T-helper 1 cell treated with Interleukin-12 subunit alpha and Interleukin-12 subunit beta and Interleukin-4 antibody, amounts not matched to agents 30 μg/mL and 1 μg/mL, for 36 hours (primary cell): Measurements from ENCODE around the gene SARDH.

ENCODE experiments used
- H3K27ac Mint-ChIP-seq: one replicate; pipeline ENCODE4 v1.8.0; 2021; ENCODE audit warnings: mild to moderate bottlenecking, mixed read lengths
- H3K27me3 Mint-ChIP-seq: one replicate; pipeline ENCODE4 v1.8.0; 2021; ENCODE audit warnings: low read depth, mixed read lengths
- H3K36me3 Mint-ChIP-seq: one replicate; pipeline ENCODE4 v1.8.0; 2021; ENCODE audit warnings: low read depth, mixed read lengths
- H3K4me1 Mint-ChIP-seq: one replicate; pipeline ENCODE4 v1.8.0; 2021; ENCODE audit warnings: low read depth, mixed read lengths
- H3K4me3 Mint-ChIP-seq: one replicate; pipeline ENCODE4 v1.8.0; 2021; ENCODE audit warnings: mild to moderate bottlenecking, moderate library complexity, mixed read lengths
- H3K9me3 Mint-ChIP-seq: one replicate; pipeline ENCODE4 v1.8.0; 2021; ENCODE audit warnings: mixed read lengths

The SARDH gene

DNA sequence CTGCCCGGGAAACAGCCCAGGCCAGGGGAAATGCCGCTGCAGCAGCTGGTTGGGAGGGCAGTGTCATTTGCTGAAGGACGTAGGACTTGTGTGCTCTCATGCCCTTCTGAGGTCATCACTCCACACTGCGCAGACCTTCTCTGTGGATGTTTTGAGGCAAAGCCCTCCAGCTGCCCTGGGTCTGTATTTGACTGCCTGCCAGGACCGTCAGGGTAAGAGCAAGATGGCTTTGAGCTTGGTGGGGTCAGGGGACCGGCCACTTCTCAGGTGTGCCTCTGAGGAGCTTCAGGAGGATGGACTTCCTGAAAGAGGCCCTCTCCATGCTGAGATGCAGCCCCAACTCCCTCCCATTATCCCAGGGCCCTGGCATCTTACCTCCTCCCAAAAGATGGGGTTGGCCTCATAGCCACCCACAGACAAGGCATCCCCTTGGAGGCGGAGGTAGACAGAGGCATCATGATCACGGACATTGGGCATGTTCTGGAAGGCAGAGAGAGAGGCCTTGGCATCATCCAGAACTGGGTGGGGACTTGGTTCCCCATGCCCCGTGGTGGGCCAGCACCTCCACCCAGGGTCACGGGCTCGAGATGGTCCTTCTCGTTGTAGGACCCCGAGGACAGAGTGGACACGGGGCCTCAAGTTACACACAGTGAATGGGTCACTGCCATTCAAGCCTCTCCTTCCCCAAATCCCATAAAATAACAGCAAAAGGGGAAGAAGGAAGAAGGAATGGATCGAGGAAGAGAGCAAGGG lies 19.4 kb downstream of the SARDH start:
- Mint-ChIP-seq H3K4me1 (peaks cover 2% of the 10 kb centered on the region), H3K27ac (no peak overlapping the region), H3K36me3 (no peaks in the 10 kb centered on the region), H3K9me3 (no peaks in the 10 kb centered on the region), H3K27me3 (peaks cover 22% of the 10 kb centered on the region), H3K4me3 (no peak overlapping the region)

DNA sequence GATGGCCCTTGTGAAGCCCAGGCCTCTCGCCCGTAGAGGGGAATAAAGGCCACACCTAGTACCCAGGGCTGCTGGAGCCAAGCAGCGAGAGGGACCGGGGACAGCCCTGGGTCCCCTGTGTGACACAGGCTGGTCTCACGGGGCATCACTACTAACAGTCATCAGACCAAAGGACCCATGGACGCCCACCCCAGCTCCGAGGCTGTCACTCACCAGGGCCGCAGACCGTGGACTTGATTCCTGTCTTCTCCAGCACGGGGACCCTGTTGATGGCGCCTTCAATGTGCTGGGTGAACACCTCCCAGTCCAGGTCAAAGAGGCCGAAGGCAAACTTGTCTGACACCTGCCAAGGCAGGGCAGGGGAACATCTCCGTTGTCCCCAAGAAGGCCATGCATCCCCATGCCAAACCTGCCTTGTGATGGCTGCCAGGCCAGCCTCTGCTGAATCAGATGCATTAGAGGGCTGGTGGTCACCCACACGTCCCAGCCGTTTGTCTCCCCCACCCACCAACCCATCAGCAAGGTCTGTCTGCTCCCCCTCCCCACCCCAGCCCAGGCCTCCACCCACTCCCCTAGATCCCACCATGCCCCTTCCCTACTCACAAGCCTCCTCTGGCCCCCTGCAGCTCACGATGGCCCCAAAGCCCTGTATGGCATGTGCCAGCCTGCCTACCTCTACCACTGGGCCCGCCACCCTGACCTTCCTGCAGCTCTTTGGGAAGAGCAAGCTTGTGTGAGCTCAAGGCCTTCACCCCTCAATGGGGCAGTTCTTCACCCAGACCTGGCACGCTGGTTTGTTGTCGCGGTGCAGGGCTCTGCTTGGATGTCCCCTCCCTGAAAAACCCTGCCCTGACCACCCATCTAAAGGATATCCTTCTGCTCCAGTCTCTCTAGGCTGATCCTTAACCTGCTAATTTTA lies 20.8 kb downstream of the SARDH start:
- Mint-ChIP-seq H3K4me1 (peaks cover 2% of the 10 kb centered on the region), H3K9me3 (no peaks in the 10 kb centered on the region), H3K27ac (no peak overlapping the region), H3K36me3 (no peaks in the 10 kb centered on the region), H3K27me3 (peaks cover 14% of the 10 kb centered on the region), H3K4me3 (no peak overlapping the region)

DNA sequence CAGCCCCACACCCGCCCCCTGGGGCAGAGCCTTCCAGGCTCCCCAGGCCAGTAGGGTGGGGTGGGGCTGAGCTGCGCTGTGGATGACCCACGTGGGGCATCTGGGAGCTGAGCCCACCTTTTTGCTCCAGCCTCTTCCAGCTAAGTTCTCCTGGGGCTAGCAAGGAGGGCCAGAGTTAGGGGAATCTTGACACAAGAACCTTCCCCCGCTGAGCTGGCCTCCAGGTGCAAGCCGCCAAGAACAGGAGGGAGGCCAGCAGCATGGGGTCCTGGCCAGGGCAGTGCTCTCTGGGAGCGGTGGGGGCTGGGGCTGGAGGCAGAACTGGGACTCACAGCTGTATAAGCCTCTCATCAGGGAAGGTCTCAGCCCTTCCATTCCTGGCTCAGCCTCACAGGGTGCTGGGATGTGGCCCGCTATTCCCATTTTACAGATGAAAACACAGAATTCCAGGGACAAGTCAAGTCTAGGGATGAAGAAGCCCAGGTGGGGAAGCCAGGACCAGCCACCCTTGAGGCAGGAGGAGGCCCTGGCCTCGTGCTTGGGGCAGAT lies 21.5 kb downstream of the SARDH start:
- Mint-ChIP-seq H3K36me3 (no peaks in the 10 kb centered on the region), H3K27me3 (peaks cover 10% of the 10 kb centered on the region), H3K4me3 (no peak overlapping the region), H3K27ac (no peak overlapping the region), H3K9me3 (no peaks in the 10 kb centered on the region), H3K4me1 (peaks cover 2% of the 10 kb centered on the region)

DNA sequence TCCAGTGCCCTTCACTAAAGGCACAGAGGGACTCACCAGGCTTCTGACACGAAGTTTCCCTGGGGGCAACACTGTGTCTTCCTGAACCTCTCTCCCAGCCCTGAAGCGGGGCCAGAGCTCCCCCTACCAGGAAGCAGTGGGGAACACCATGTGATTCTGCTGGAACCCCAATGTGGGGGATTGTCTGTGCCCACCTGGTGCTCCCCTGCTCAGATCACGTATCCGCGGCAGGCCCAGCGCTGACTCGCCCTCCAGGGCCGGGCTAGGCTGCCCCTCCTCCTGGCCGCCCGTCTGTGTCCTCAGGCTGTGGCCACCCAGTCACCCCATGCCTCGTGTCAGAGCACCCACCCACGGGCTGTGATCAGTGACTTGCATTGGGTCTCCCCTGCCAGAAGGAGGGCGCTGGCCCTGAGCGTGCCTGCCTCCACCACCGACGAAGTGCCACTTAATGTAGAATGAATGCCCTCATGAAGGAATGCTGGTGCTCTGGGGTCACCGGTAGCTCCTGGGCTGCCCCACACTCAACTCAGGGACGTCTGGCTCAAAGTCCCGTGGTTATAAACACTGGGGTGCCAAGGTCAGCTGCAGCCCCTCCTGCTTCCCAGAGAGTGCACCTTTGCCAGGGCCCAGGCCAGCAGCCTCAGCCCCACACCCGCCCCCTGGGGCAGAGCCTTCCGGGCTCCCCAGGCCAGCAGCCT lies 22.1 kb downstream of the SARDH start:
- H3K36me3 Mint-ChIP-seq: no peaks in the 10 kb centered on the region
- H3K9me3 Mint-ChIP-seq: no peaks in the 10 kb centered on the region
- H3K4me3 Mint-ChIP-seq: no peak overlapping the region
- H3K27me3 Mint-ChIP-seq: peaks cover 5% of the 10 kb centered on the region
- no peak overlapping the region for H3K27ac Mint-ChIP-seq
- H3K4me1 Mint-ChIP-seq: peaks cover 2% of the 10 kb centered on the region

DNA sequence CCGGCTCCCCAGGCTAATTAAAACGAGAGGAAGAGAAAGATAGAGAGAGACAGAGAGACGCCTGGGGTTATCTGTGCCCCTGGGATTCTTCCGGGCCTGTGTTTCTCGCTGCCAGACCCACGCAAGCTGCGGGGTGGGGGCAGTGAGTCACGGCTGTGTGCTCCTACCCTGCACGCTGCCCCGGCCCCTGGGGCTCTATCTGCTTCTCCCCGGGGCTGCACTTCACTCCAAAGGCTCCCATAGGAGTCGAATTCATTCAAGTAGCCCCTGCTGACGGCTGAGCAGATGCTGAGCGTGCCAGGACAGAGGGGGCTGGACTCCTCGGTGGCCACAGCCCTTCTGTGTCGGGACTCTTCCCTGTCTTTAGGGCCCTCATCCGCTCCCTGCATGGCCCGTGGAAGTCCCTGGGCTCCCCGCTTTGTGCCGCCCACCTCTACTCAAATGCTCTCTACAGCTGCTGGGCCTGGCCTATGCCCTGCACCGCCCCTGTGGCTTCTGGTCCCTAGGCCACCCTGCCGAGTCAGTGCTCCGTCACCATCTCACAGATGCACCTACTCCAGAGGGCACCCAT lies 22.8 kb downstream of the SARDH start:
- Mint-ChIP-seq H3K36me3 (no peaks in the 10 kb centered on the region), H3K27ac (no peak overlapping the region), H3K27me3 (no peaks in the 10 kb centered on the region), H3K9me3 (no peaks in the 10 kb centered on the region), H3K4me3 (no peak overlapping the region), H3K4me1 (peaks cover 2% of the 10 kb centered on the region)

DNA sequence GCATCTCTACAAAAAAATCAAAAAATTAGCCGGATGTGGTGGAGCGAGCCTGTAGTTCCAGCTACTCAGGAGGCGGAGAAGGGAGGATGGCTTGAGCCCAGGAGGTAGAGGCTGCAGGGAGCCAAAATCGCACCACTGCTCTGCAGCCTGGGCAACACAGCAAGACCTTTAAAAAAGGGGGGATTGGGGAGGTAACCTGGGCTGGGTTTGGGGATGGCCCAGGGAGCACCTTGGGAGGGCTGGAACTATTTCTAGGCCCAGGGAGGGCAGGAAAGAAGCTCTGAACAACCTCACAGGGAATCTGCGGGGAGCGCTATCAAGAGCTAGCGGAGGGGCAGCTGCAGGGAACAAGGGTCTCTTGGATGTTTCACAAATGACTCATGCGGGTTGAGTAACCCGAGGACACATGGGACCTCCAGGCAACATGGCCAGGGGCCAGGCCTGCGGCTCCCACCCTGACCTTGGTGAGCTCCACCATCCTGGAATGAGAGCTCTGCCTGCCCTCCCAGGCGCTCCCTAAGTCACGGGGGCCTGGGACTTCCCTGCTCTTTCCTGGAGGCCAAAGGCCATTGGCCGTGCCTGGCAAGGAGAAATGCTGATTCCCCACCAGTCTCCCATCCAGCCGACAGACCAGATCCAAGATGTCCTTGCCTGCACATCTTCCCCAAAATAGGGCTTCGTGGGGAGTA lies 23.4 kb downstream of the SARDH start:
- Mint-ChIP-seq H3K4me3 (no peak overlapping the region), H3K27ac (no peak overlapping the region)

DNA sequence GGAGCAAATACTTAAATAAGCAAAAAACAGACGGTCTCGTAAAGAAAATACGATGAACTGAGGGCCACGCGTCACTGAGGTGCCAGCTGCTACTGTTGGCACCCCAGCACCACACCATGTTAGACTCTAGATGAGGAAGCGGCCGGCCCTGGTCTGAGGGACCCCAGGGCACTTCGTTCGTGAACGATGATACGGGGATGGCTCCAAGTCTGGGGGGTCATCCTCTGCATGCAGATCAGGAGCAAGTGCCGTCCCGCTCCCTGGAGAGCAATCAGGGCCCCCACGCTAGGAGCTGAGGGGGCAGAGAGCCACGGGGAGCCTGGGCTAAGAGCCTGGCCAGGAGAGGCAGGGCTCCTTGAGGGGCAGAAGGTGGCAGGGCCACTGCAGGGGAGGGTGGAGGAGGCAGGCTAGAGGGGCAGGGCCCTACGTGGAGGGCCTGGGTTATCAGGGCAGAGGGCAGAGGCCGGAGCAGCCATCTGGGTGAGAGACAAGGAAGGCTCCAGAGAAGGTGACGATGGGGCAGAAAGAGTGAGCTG lies 24.1 kb downstream of the SARDH start:
- no peaks in the 10 kb centered on the region for H3K36me3 Mint-ChIP-seq
- H3K27me3 Mint-ChIP-seq: peaks cover 4% of the 10 kb centered on the region
- no peak overlapping the region for H3K27ac Mint-ChIP-seq
- H3K9me3 Mint-ChIP-seq: no peaks in the 10 kb centered on the region
- H3K4me1 Mint-ChIP-seq: peaks cover 7% of the 10 kb centered on the region
- no peak overlapping the region for H3K4me3 Mint-ChIP-seq

More for the DNA sequence above, 23.4 kb downstream of the SARDH start:
- no peaks in the 10 kb centered on the region for H3K27me3 Mint-ChIP-seq
- no peaks in the 10 kb centered on the region for H3K36me3 Mint-ChIP-seq
- H3K9me3 Mint-ChIP-seq: no peaks in the 10 kb centered on the region
- H3K4me1 Mint-ChIP-seq: peaks cover 2% of the 10 kb centered on the region

DNA sequence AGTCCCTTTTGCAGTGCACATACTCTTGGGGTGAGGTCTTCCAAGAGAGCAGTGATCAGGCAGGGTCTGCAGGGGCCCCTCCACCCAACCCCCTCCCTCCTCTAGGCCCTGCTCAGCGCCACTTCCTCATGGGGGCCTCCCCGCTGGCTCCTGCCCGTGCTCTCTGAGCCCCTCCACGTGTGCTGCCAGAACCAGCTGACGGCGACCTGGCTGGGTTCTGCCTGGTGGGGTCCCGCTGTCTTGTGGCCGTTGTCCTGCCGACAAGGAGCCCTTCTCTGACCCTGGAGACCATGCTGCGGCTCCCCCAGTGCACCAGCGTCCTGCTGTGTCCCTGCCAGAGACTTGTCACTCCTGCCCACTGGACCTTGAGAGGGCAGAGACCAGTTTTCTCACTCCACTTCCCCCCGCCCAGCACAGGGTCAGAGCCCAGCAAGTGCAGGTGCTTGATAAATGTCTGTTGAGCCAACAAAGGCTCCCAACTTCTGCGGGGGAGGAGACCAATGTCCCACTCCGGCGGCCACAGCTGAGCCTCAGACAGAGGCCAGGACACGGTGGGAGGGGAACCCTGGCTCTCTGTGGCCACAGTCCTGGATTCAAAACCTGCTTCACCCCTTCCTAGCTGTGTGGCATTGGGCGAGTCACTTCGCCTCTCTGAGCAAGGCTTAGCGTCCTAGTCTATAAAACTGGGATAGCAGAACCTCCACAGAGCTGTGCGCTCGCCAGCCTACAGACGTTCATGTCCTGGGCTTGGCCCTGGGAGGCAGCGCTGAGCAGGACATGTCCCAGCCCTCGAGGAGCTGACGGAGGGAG lies 24.8 kb downstream of the SARDH start:
- peaks cover 7% of the 10 kb centered on the region for H3K4me1 Mint-ChIP-seq
- H3K27ac Mint-ChIP-seq: no peak overlapping the region
- H3K27me3 Mint-ChIP-seq: peaks cover 4% of the 10 kb centered on the region
- H3K9me3 Mint-ChIP-seq: no peaks in the 10 kb centered on the region
- no peaks in the 10 kb centered on the region for H3K36me3 Mint-ChIP-seq
- no peak overlapping the region for H3K4me3 Mint-ChIP-seq

DNA sequence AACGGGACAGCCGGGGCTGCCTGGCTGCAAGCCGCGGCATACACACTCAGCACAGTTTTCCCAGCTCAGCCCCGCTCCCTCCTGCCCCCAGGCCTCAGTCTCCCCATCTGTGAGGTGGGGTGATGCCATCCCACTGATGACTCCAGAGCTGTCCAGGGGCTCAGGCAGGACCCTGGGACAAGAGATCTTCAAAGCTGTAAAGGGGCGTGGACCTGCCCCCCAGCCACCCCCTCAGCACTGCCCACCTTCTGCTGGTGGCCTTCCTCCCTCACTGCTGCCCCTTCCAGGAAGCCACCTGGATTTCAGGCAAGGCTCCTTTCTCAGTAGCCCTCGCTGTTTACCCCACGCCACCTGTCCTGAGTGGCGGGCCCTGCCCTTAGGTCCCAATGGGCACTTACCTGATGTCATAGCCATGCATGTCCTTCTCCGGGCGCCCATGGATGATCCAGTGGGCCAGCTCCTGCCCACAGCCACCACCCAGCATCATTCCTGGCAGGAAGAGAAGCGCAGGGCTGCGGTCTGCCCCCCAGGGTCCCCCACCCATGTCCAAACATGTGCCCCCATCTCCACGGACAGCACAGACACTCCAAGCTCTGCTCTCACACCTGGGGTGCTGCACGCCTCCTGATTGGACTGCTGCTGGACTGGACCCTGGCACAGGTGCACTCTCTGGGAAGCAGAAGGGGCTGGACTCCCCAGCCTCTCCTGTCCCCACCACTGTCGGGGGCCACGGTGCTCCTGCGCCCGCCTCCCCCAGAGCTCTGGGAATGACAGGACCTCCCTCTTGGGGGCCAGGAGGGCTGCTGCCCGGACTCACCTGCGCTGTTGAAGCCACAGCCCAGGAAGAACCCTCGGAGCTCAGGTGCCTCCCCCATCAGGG lies 25.7 kb downstream of the SARDH start:
- Mint-ChIP-seq H3K4me3 (no peak overlapping the region), H3K9me3 (no peaks in the 10 kb centered on the region), H3K4me1 (peaks cover 7% of the 10 kb centered on the region), H3K27ac (no peak overlapping the region), H3K36me3 (no peaks in the 10 kb centered on the region), H3K27me3 (peaks cover 4% of the 10 kb centered on the region)

DNA sequence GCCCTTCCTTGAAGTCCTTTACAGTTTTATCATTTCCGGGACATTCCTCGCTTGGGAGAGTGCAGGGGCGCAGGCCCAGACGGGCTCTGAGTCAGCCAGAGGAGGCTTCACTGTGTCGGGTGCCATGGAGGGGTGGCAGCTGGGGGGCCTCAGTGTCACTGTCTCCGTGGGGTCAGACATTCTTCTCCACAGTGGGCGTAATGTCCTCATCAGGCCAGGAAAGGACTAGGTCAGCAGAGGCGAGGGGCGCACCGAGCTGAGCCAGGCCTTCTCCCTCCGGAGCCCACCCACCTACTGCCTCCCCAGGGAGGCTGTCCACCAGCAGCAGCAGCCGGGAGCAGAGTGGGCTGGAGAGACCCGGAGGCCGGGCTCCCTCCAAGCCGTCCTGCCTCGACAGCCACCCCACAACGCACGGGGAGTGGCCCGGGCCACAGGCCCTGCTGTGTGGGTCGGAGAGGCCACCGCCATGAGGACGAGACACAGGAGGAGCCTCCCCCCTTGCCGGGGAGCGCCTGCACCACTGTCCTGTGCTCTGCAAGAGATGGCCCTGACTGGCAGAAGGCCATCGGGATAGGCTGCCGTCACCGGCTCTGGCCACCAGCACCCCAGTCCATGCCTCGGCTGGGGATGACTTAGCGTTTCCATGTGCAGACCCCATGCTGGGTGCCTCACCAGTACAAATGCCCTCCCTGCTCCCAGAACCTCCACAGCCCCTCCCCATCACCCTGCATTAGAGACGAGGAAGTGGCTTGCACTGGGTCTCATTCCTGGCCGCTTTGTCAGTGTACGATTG lies 26.5 kb downstream of the SARDH start:
- peaks cover 7% of the 10 kb centered on the region for H3K4me1 Mint-ChIP-seq
- no peak overlapping the region for H3K27ac Mint-ChIP-seq
- H3K9me3 Mint-ChIP-seq: no peaks in the 10 kb centered on the region
- peaks cover 4% of the 10 kb centered on the region for H3K27me3 Mint-ChIP-seq
- H3K36me3 Mint-ChIP-seq: no peaks in the 10 kb centered on the region
- no peak overlapping the region for H3K4me3 Mint-ChIP-seq

DNA sequence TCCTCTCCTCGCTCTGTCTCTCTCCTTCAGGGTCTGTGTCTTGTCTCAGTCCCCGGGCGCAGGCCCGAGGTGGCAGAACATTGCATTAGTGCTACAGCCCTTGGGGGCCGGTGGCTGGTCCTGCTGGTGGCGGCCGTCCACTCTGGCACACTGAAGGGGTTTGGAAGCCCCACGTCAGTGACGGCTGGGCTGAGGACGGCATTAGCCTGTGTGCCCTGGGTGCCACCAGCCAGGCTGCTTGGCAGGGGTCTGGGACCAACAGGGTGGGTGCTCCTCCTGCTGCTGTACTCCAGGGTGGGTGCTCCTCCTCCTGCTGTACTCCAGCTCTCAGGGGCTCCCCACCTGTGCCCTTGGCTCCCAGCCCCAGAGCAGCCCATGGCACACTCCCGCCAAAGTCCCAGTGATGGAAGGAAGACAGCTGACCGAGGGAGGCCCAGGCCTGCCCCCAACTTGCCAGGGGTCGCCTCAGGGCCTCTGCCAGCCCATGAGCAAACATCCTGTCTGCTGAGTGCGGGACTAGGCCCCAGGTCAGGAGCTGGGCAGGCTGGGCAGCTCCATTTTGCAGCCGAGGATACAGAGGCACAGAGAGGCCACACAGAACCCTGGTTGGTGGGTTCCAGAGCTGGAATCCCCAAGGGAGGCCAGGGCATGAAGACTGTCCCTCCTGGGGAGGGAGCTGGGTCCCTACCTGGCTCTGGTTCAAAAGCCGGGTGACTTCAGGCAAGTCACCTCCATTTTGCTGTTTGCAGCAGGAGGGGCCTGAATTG lies 27.3 kb downstream of the SARDH start:
- Mint-ChIP-seq H3K4me1 (peaks cover 7% of the 10 kb centered on the region), H3K27me3 (peaks cover 4% of the 10 kb centered on the region), H3K4me3 (no peak overlapping the region), H3K36me3 (no peaks in the 10 kb centered on the region), H3K27ac (no peak overlapping the region), H3K9me3 (no peaks in the 10 kb centered on the region)
